H1 (cell line): ENCODE results near the gene TDG. TPM values are rescaled to one million over a fixed set of nuclear protein-coding genes. Genes with fewer than 3 reads are reported as not detected.

ENCODE experiments used
- CTCF ChIA-PET: fragments of 300-600 bp; sonication (Branson Sonifier 250); formaldehyde crosslinking; loops from one replicate; lab custom pipeline; 2021; ENCODE audit not compliant: partially characterized antibody; lab: Charles Lee
- POLR2A ChIA-PET: fragments of 300-600 bp; sonication (Branson Sonifier 250); formaldehyde crosslinking; loops from one replicate; lab custom pipeline; 2021; ENCODE audit warnings: inconsistent platforms; ENCODE audit not compliant: partially characterized antibody; lab: Charles Lee
- DNase-seq, 2 experiments: peaks; one replicate each; pipeline versions ENCODE4 v3.0.0 to v3.0.0-alpha.2; 2010 to 2022; ENCODE audit warnings: low spot score in 2 of 2, low read depth in 1 of 2, mixed read lengths in 1 of 2
- FAIRE-seq: peaks from 2 replicates; lab custom pipeline; 2011; peaks lifted over from hg19 to GRCh38; lab: Jason Lieb, UNC
- H2AFZ ChIP-seq: 2 replicates; pipeline ENCODE4 v1.8.1; 2012; ENCODE audit warnings: low read length, inconsistent platforms
- H2AK5ac ChIP-seq: 2 replicates; pipeline ENCODE4 v1.6.1; 2013; ENCODE audit warnings: low read depth, low read length
- H2BK120ac ChIP-seq: replicated peaks from 2 replicates; pipeline ENCODE3; 2013; ENCODE audit warnings: low read depth, low read length, inconsistent platforms
- H2BK12ac ChIP-seq: 2 replicates; pipeline ENCODE4 v1.6.1; 2013; ENCODE audit warnings: low read depth, low read length
- H2BK15ac ChIP-seq: 2 replicates; pipeline ENCODE4 v1.6.1; 2013; ENCODE audit warnings: low read length
- H2BK20ac ChIP-seq: 2 replicates; pipeline ENCODE4 v1.6.1; 2013; ENCODE audit warnings: low read length
- H2BK5ac ChIP-seq: 2 replicates; pipeline ENCODE4 v1.6.1; 2013; ENCODE audit warnings: low read depth, low read length
- H3K14ac ChIP-seq: 2 replicates; pipeline ENCODE4 v1.6.1; 2013; ENCODE audit warnings: inconsistent platforms; ENCODE audit not compliant: insufficient read length
- H3K18ac ChIP-seq: 2 replicates; pipeline ENCODE4 v1.6.1; 2013; ENCODE audit warnings: low read length; ENCODE audit errors: extremely low read depth
- H3K23ac ChIP-seq: 2 replicates; pipeline ENCODE4 v1.6.1; 2013; ENCODE audit warnings: inconsistent platforms; ENCODE audit not compliant: insufficient read length
- H3K23me2 ChIP-seq: 2 replicates; pipeline ENCODE4 v1.6.1; 2013; ENCODE audit warnings: low read depth, low read length
- H3K27ac ChIP-seq: 2 replicates; pipeline ENCODE4 v1.6.1; 2011; ENCODE audit warnings: low read depth, low read length, inconsistent platforms
- H3K27me3 ChIP-seq, 4 experiments: replicated peaks in 1 of 4; 1 replicate in 1 of 4; 2 replicates in 3 of 4; pipeline versions ENCODE4 v1.6.1 to v1.8.1; 2011 to 2013; ENCODE audit warnings: low read length in 3 of 4, mild to moderate bottlenecking in 3 of 4, inconsistent platforms in 2 of 4, mixed read lengths in 2 of 4, moderate library complexity in 1 of 4; ENCODE audit not compliant: control insufficient read depth in 3 of 4, insufficient read depth in 3 of 4; ENCODE audit errors: extremely low read depth in 1 of 4
- H3K36me3 ChIP-seq, 4 experiments: 2 replicates each; pipeline versions ENCODE4 v1.6.1 to v1.8.1; 2011 to 2013; ENCODE audit warnings: mild to moderate bottlenecking in 4 of 4, low read length in 3 of 4, moderate library complexity in 2 of 4, control low read depth in 1 of 4, inconsistent platforms in 1 of 4; ENCODE audit not compliant: insufficient read depth in 4 of 4, control insufficient read depth in 2 of 4
- H3K4ac ChIP-seq: replicated peaks from 2 replicates; pipeline ENCODE3; 2013; ENCODE audit warnings: low read length, low read depth, mixed read lengths, inconsistent platforms; ENCODE audit not compliant: insufficient read length
- H3K4me1 ChIP-seq, 4 experiments: replicated peaks in 1 of 4; 1 replicate in 1 of 4; 2 replicates in 3 of 4; pipeline versions ENCODE4 v1.6.1 to v1.8.1; 2011 to 2013; ENCODE audit warnings: low read length in 3 of 4, inconsistent platforms in 2 of 4, mixed read lengths in 1 of 4; ENCODE audit not compliant: insufficient read depth in 4 of 4, control insufficient read depth in 3 of 4
- H3K4me2 ChIP-seq, 2 experiments: 2 replicates each; pipeline versions ENCODE4 v1.6.1 to v1.8.1; 2011 to 2013; ENCODE audit warnings: low read depth in 2 of 2, low read length in 2 of 2, control low read depth in 1 of 2, inconsistent platforms in 1 of 2, mild to moderate bottlenecking in 1 of 2; ENCODE audit not compliant: insufficient read depth in 1 of 2
- H3K4me3 ChIP-seq, 4 experiments: fragments of 200-600, 300-600 bp in 1 of 4; sonication (generic), shearing (Covaris generic), sonication (Bioruptor Twin) in 1 of 4; 2 replicates each; pipeline versions ENCODE4 v1.5.1 to v1.8.1; 2011 to 2016; ENCODE audit warnings: low read length in 4 of 4, low read depth in 3 of 4, control low read depth in 2 of 4, inconsistent platforms in 2 of 4, mild to moderate bottlenecking in 2 of 4, mixed read lengths in 1 of 4, moderate library complexity in 1 of 4; ENCODE audit not compliant: insufficient read depth in 2 of 4; ENCODE audit errors: extremely low read depth in 1 of 4
- H3K56ac ChIP-seq: replicated peaks from 2 replicates; pipeline ENCODE3; 2013; ENCODE audit warnings: low read depth, mild to moderate bottlenecking, mixed read lengths, low read length, inconsistent platforms; ENCODE audit not compliant: insufficient read length
- H3K79me1 ChIP-seq: 2 replicates; pipeline ENCODE4 v1.6.1; 2013; ENCODE audit warnings: low read depth, low read length, control low read depth
- H3K79me2 ChIP-seq, 2 experiments: 2 replicates each; pipeline versions ENCODE4 v1.6.1 to v1.8.1; 2012 to 2013; ENCODE audit warnings: low read length in 2 of 2, mild to moderate bottlenecking in 2 of 2, inconsistent platforms in 1 of 2; ENCODE audit not compliant: insufficient read depth in 2 of 2, control insufficient read depth in 1 of 2
- H3K9ac ChIP-seq, 4 experiments: replicated peaks in 1 of 4; 1 replicate in 1 of 4; 2 replicates in 3 of 4; pipeline versions ENCODE4 v1.6.1 to v1.8.1; 2011 to 2013; ENCODE audit warnings: low read depth in 3 of 4, low read length in 3 of 4, control low read depth in 2 of 4, mild to moderate bottlenecking in 2 of 4, moderate library complexity in 2 of 4, inconsistent platforms in 1 of 4; ENCODE audit errors: extremely low read depth in 1 of 4
- H3K9me3 ChIP-seq, 2 experiments: 2 replicates each; pipeline versions ENCODE4 v1.6.1 to v1.8.1; 2012 to 2013; ENCODE audit warnings: mild to moderate bottlenecking in 2 of 2, moderate library complexity in 2 of 2, control low read depth in 1 of 2, inconsistent platforms in 1 of 2, low read depth in 1 of 2, low read length in 1 of 2, mixed read lengths in 1 of 2; ENCODE audit not compliant: insufficient read depth in 2 of 2
- H4K20me1 ChIP-seq, 2 experiments: replicated peaks in 1 of 2; 2 replicates each; pipeline versions ENCODE3 to v1.8.1; 2011 to 2013; ENCODE audit warnings: inconsistent platforms in 2 of 2, low read length in 2 of 2, mild to moderate bottlenecking in 1 of 2; ENCODE audit not compliant: insufficient read depth in 2 of 2, control insufficient read depth in 1 of 2
- H4K5ac ChIP-seq: 2 replicates; pipeline ENCODE4 v1.6.1; 2013; ENCODE audit warnings: low read length, low read depth, mixed read lengths, inconsistent platforms; ENCODE audit not compliant: insufficient read length
- H4K8ac ChIP-seq: 2 replicates; pipeline ENCODE4 v1.8.0; 2013; ENCODE audit warnings: mild to moderate bottlenecking, moderate library complexity, low read length, inconsistent platforms; ENCODE audit not compliant: insufficient read depth; ENCODE audit errors: extremely low read depth
- H4K91ac ChIP-seq: replicated peaks from 2 replicates; pipeline ENCODE3; 2013; ENCODE audit warnings: low read length, mixed read lengths, inconsistent platforms; ENCODE audit not compliant: insufficient read length
- CBX8 ChIP-seq: fragments of 300-800, 300-1000 bp; sonication (generic); IDR thresholded peaks from 2 replicates; pipeline ENCODE4 v1.7.1; 2016; ENCODE audit warnings: low read depth, low read length, borderline replicate concordance
- WGBS, 2 experiments: shearing (Covaris generic) in 1 of 2; methylation state at CpG; one replicate each; pipeline versions ENCODE4 v1.1.6 to v1.1.7; 2013 to 2015; ENCODE audit warnings: low lambda C conversion rate in 2 of 2, mixed read lengths in 2 of 2, inconsistent platforms in 1 of 2, low coverage in 1 of 2, missing lambda C conversion rate in 1 of 2; ENCODE audit not compliant: insufficient replicate concordance in 2 of 2, insufficient coverage in 1 of 2, insufficient read length in 1 of 2; ENCODE audit errors: extremely low coverage in 1 of 2, missing lambda C conversion rate in 1 of 2; 5-methylcytosine and 5-hydroxymethylcytosine counted together
- polyA plus RNA-seq, 7 experiments: library from polyadenylated mRNA; depleted of rRNA in 3 of 7; stranded (reverse) in 5 of 7; unstranded in 2 of 7; fragments of >200 nt in 5 of 7; fragments of 200-250 nt in 2 of 7; gene quantifications; 1 replicate in 5 of 7; 2 replicates in 1 of 7; 4 replicates in 1 of 7; pipeline versions ENCODE4 v1.2.1 to v1.2.3, GENCODE V29; 2011 to 2013; ENCODE audit warnings: missing spikeins in 2 of 7, mixed read lengths in 2 of 7
- total RNA-seq: library from RNA; stranded (reverse); fragmentation: NEBNext Ultra II Directional; extraction: Animal tissue kit (Norgen Biotek cat#: 25700); gene quantifications from 2 replicates; pipeline ENCODE4 v1.2.1, GENCODE V29; 2021

The TDG gene
- total and polyA plus RNA-seq, 2 of the 8 experiments (the other 6 are each of a cell fraction or from before 2014, with no cell fraction given) = 22.7 to 47.8 TPM

- H2BK5ac ChIP-seq = no peak overlapping the region
- no peak overlapping the region for H2BK20ac ChIP-seq
- no peak overlapping the region for H3K14ac ChIP-seq
- no peak for DNase-seq
- H3K4me1 ChIP-seq = no peaks in the 10 kb centered on the region
- no peaks in the 10 kb centered on the region for H3K27me3 ChIP-seq
- no peak overlapping the region for H2BK12ac ChIP-seq
- H3K9me3 ChIP-seq = no peaks in the 10 kb centered on the region
- no peaks in the 10 kb centered on the region for H3K79me2 ChIP-seq
- H2BK15ac ChIP-seq = no peak overlapping the region
- FAIRE-seq = no peak
- no peak overlapping the region for H4K5ac ChIP-seq
- no peak overlapping the region for H2AFZ ChIP-seq
- no peak overlapping the region for H3K23ac ChIP-seq
- no peak overlapping the region for H3K9ac ChIP-seq
- H3K56ac ChIP-seq = no peak overlapping the region
- ChIA-PET POLR2A (interaction anchor here (0.5 to 1.7 kb wide), 5 partner anchors 8 to 42 kb away, joined by 3 to 5 read pairs (median 3); partner anchors contain the start of gene TDG), CTCF (interaction anchor here (1.0 to 1.2 kb wide), 2 partner anchors 8 to 20 kb away, joined by 3 read pairs; no protein-coding TSS in a partner anchor)
- no peak overlapping the region for H3K18ac ChIP-seq
- no peak for TF ChIP-seq CBX8
- H3K4me2 ChIP-seq = no peak overlapping the region
- H4K8ac ChIP-seq = no peak overlapping the region
- WGBS, 2 experiments = 89% methylated on average over 3 of the region's 3 CpGs; no CpG with 5 or more reads in 1 of the 2 experiments
- H3K79me1 ChIP-seq = no peaks in the 10 kb centered on the region
- no peaks in the 10 kb centered on the region for H3K23me2 ChIP-seq
- H2AK5ac ChIP-seq = no peak overlapping the region
- peaks cover 48 to 99% (median 79%) of the 10 kb centered on the region in 4 experiments for H3K36me3 ChIP-seq
- H2BK120ac ChIP-seq = no peak overlapping the region
- H4K91ac ChIP-seq = no peak overlapping the region
- no peak overlapping the region for H3K27ac ChIP-seq
- no peak overlapping the region for H3K4ac ChIP-seq
- no peak overlapping the region for H3K4me3 ChIP-seq
- H4K20me1 ChIP-seq = peaks cover 2 to 4% of the 10 kb centered on the region in 2 experiments
Measured at GRCh38 chr12:103944964-103945363, 20.7 kb upstream of the TDG start.
